Endothelial cell (in vitro differentiated cells): Measurements from ENCODE around the gene SUB1. TPM values are rescaled to one million over a fixed set of nuclear protein-coding genes. Genes with fewer than 3 reads are reported as not detected.

Source experiments
- DNase-seq: peaks from one replicate; pipeline ENCODE4 v3.0.0; 2021; ENCODE audit warnings: low spot score
- H3K27ac Mint-ChIP-seq: one replicate; pipeline ENCODE4 v1.8.0; 2021; ENCODE audit warnings: mixed read lengths, inconsistent platforms; ENCODE audit not compliant: unreplicated experiment
- H3K27me3 Mint-ChIP-seq: one replicate; pipeline ENCODE4 v1.8.0; 2021; ENCODE audit warnings: mild to moderate bottlenecking, moderate library complexity, mixed read lengths, inconsistent platforms; ENCODE audit not compliant: unreplicated experiment
- H3K36me3 Mint-ChIP-seq: one replicate; pipeline ENCODE4 v1.8.0; 2021; ENCODE audit warnings: mild to moderate bottlenecking, low read depth, mixed read lengths, inconsistent platforms; ENCODE audit not compliant: unreplicated experiment
- H3K4me1 Mint-ChIP-seq: one replicate; pipeline ENCODE4 v1.8.0; 2021; ENCODE audit warnings: mild to moderate bottlenecking, mixed read lengths, inconsistent platforms; ENCODE audit not compliant: unreplicated experiment
- H3K4me3 Mint-ChIP-seq: one replicate; pipeline ENCODE4 v1.8.0; 2021; ENCODE audit warnings: mild to moderate bottlenecking, mixed read lengths, inconsistent platforms; ENCODE audit not compliant: unreplicated experiment
- H3K9me3 Mint-ChIP-seq: one replicate; pipeline ENCODE4 v1.8.0; 2021; ENCODE audit warnings: mixed read lengths, inconsistent platforms; ENCODE audit not compliant: unreplicated experiment
- total RNA-seq: library from RNA; stranded (reverse); fragmentation: NEBNext Ultra II Directional; extraction: Animal tissue kit (Norgen Biotek cat#: 25700); gene quantifications from one replicate; pipeline ENCODE4 v1.2.1, GENCODE V29; 2021; ENCODE audit not compliant: unreplicated experiment
- TF ChIP-seq, protein P1 (sequence below): fragments of 200-600 bp; sonication (generic); IDR thresholded peaks from one replicate; pipeline ENCODE4 v1.5.0; 2021; ENCODE audit warnings: antibody characterized with exemption; ENCODE audit not compliant: unreplicated experiment

Gene SUB1
- total RNA-seq, 1 donor from 2014 or later, result 294 TPM

DNA sequence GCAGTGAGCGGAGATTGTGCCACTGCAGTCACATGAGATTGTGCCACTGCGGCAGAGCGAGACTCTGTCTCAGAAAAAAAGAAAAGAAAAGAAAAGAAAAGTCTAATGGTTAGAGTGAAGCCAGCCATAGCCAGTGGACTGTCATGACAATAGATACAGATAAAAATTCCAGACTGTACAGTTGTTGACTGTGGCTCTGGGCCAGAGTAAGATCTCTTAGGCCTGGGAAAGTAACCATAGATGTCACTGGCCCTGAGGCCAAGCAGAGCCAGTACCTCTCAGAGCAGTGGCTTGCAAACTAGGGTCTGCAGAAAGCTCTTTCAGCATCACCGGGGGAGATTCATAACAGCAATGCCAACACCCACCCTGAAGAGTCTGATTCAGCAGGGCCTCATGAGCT is 44.1 kb upstream of the SUB1 start:
- no peaks in the 10 kb centered on the region for H3K9me3 Mint-ChIP-seq
- peaks cover 10% of the 10 kb centered on the region for H3K4me1 Mint-ChIP-seq
- no peak overlapping the region for H3K4me3 Mint-ChIP-seq
- TF ChIP-seq, protein P1, sequence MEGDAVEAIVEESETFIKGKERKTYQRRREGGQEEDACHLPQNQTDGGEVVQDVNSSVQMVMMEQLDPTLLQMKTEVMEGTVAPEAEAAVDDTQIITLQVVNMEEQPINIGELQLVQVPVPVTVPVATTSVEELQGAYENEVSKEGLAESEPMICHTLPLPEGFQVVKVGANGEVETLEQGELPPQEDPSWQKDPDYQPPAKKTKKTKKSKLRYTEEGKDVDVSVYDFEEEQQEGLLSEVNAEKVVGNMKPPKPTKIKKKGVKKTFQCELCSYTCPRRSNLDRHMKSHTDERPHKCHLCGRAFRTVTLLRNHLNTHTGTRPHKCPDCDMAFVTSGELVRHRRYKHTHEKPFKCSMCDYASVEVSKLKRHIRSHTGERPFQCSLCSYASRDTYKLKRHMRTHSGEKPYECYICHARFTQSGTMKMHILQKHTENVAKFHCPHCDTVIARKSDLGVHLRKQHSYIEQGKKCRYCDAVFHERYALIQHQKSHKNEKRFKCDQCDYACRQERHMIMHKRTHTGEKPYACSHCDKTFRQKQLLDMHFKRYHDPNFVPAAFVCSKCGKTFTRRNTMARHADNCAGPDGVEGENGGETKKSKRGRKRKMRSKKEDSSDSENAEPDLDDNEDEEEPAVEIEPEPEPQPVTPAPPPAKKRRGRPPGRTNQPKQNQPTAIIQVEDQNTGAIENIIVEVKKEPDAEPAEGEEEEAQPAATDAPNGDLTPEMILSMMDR, result no peak
- no peak for DNase-seq
- peaks cover 5% of the 10 kb centered on the region for H3K27me3 Mint-ChIP-seq
- no peaks in the 10 kb centered on the region for H3K36me3 Mint-ChIP-seq
- no peak overlapping the region for H3K27ac Mint-ChIP-seq

GRCh38 chr5:32542216-32543059 is 42.9 kb upstream of the SUB1 start:
- no peak overlapping the region for H3K27ac Mint-ChIP-seq
- peaks cover 3% of the 10 kb centered on the region for H3K27me3 Mint-ChIP-seq
- no peaks in the 10 kb centered on the region for H3K36me3 Mint-ChIP-seq
- TF ChIP-seq, protein P1, result no peak
- no peaks in the 10 kb centered on the region for H3K9me3 Mint-ChIP-seq
- no peak for DNase-seq
- no peak overlapping the region for H3K4me3 Mint-ChIP-seq
- H3K4me1 Mint-ChIP-seq, result peaks cover 2% of the 10 kb centered on the region

DNA sequence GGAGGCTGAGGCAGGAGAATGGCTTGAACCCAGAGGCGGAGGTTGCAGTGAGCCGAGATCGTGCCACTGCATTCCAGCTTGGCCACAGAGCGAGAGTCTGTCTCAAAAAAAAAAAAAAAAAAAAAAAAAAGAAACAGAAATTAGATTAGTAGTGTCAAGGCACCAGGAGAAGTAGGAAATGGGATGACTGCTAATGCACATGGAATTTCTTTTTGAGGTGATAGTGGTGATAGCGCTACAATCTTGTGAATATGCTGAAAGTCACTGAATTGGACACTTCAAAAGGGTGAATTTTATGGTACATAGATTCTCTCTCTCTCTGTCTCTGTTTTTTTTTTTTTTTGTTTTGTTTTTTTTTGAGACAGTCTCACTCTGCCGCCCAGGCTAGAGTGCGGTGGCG is 42.1 kb upstream of the SUB1 start:
- no peaks in the 10 kb centered on the region for H3K36me3 Mint-ChIP-seq
- peaks cover 3% of the 10 kb centered on the region for H3K27me3 Mint-ChIP-seq
- no peak overlapping the region for H3K4me3 Mint-ChIP-seq
- no peak for DNase-seq
- no peak overlapping the region for H3K27ac Mint-ChIP-seq
- H3K9me3 Mint-ChIP-seq, result no peaks in the 10 kb centered on the region
- no peaks in the 10 kb centered on the region for H3K4me1 Mint-ChIP-seq
- TF ChIP-seq, protein P1, result no peak

GRCh38 chr5:32545102-32545800 is 40.1 kb upstream of the SUB1 start:
- Mint-ChIP-seq H3K27ac (no peak overlapping the region), H3K9me3 (no peaks in the 10 kb centered on the region), H3K27me3 (peaks cover 2% of the 10 kb centered on the region), H3K4me3 (no peak overlapping the region), H3K4me1 (no peaks in the 10 kb centered on the region), H3K36me3 (no peaks in the 10 kb centered on the region)
- TF ChIP-seq, protein P1, result no peak
- no peak for DNase-seq

DNA sequence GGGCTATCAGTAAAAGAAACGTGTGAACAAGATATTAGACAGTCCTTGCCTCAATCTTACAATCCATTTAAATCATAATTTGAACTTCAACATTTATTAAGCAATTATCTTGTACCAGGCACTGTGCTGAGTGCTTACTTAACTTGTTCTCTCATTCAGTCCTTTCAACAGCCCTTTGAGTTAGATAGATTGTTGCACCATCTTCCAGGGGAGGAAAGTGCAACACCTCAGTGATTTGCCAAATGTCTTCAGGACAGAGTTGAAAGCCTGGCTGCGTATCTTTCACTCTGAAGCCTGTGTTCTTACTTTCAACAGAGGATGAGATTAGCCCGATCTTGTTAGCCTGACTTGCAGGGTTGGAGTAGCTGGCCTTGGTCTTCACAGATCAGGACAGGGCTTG is 34.2 kb upstream of the SUB1 start:
- TF ChIP-seq, protein P1, result no peak
- Mint-ChIP-seq H3K4me3 (no peak overlapping the region), H3K27me3 (peaks cover 7% of the 10 kb centered on the region), H3K36me3 (peaks cover 4% of the 10 kb centered on the region), H3K27ac (no peak overlapping the region), H3K9me3 (no peaks in the 10 kb centered on the region), H3K4me1 (no peaks in the 10 kb centered on the region)
- DNase-seq, result no peak
